Stimulated activated CD8-positive, alpha-beta memory T cell treated with anti-CD3 and anti-CD28 coated beads, Interleukin-15, amount 100 ng/mL, for 1 hour (primary cell): ENCODE data around the gene ADAM11.
A peak's percentile ranks its signal among the peaks of the same experiment; 100 is the strongest.

ENCODE experiments used
- DNase-seq: peaks from one replicate; pipeline ENCODE4 v3.0.0-alpha.2; 2020; ENCODE audit warnings: low read depth

Gene ADAM11

GRCh38 chr17:44775838-44776621 lies 17.2 kb downstream of the ADAM11 start:
- peak; percentile 98 for DNase-seq

GRCh38 chr17:44776628-44777393 lies 18.0 kb downstream of the ADAM11 start:
- no peak for DNase-seq

- DNase-seq: no peak
These were observed 18.9 kb downstream of the ADAM11 start for GRCh38 chr17:44777394-44778348.

GRCh38 chr17:44778656-44779210 lies 19.9 kb downstream of the ADAM11 start:
- no peak for DNase-seq

GRCh38 chr17:44779211-44780025 lies 20.6 kb downstream of the ADAM11 start:
- DNase-seq: peak; percentile 66

- DNase-seq: no peak
These were observed 21.4 kb downstream of the ADAM11 start for GRCh38 chr17:44780161-44780560.

- DNase-seq: no peak
These were observed 22.2 kb downstream of the ADAM11 start for GRCh38 chr17:44780845-44781480.

GRCh38 chr17:44781551-44782325 lies 22.9 kb downstream of the ADAM11 start:
- DNase-seq: no peak

GRCh38 chr17:44782326-44782850 lies 23.6 kb downstream of the ADAM11 start:
- DNase-seq: no peak

- no peak for DNase-seq
These were observed 27.1 kb downstream of the ADAM11 start for GRCh38 chr17:44785921-44786320.

- DNase-seq: no peak
These were observed 27.8 kb downstream of the ADAM11 start for GRCh38 chr17:44786551-44787081.

- DNase-seq: no peak
These were observed 28.6 kb downstream of the ADAM11 start for GRCh38 chr17:44787271-44787940.

- no peak for DNase-seq
These were observed 29.4 kb downstream of the ADAM11 start for GRCh38 chr17:44788139-44788538.

- DNase-seq: no peak
These were observed 33.5 kb downstream of the ADAM11 start for GRCh38 chr17:44792276-44792675.

GRCh38 chr17:44793885-44794842 lies 35.4 kb downstream of the ADAM11 start:
- DNase-seq: no peak

GRCh38 chr17:44794851-44795413 lies 36.1 kb downstream of the ADAM11 start:
- DNase-seq: no peak

- DNase-seq: no peak
These were observed 36.6 kb downstream of the ADAM11 start for GRCh38 chr17:44795421-44795820.
